ENCODE measurements around the gene ZNHIT1. TPM values are rescaled to one million over a fixed set of nuclear protein-coding genes. Genes with fewer than 3 reads are reported as not detected.

The ZNHIT1 gene
- total RNA-seq, 1 donor from 2014 or later: 115 TPM

- Histone ChIP-seq H4K20me1 (ENCODE audit: insufficient read depth, low read length) (peaks cover 54% of the 10 kb centered on the region), H3K27ac (ENCODE audit: low read depth, low read length) (no peak within 1 kb of the TSS), H3K4me3 (ENCODE audit: insufficient read depth, low read depth, low read length) (no peak within 1 kb of the TSS), H3K27me3 (ENCODE audit: insufficient read depth, low read length) (no peaks in the 10 kb centered on the region), H3K4me1 (ENCODE audit: insufficient read depth, low read length) (no peaks in the 10 kb centered on the region), H3K9me3 (ENCODE audit: insufficient read depth, low read depth, low read length) (no peaks in the 10 kb centered on the region), H3K9ac (ENCODE audit: low read length) (peak within 1 kb of the TSS; percentile 10), H3K36me3 (ENCODE audit: insufficient read depth, low read length) (no peaks in the 10 kb centered on the region), H3K79me2 (ENCODE audit: insufficient read depth, low read length) (peaks cover 15% of the 10 kb centered on the region), H2AFZ (ENCODE audit: low read depth, low read length) (no peak within 1 kb of the TSS), H3K4me2 (ENCODE audit: low read length) (peak within 1 kb of the TSS; percentile 19)
- H3K4me3 Mint-ChIP-seq (ENCODE audit: unreplicated experiment): peak within 1 kb of the TSS; percentile 3
- DNase-seq (ENCODE audit: low read depth): no peak
- H3K4me1 Mint-ChIP-seq (ENCODE audit: low read depth, unreplicated experiment): peaks cover 3% of the 10 kb centered on the region
- FAIRE-seq: no peak
- TF ChIP-seq, protein P1, sequence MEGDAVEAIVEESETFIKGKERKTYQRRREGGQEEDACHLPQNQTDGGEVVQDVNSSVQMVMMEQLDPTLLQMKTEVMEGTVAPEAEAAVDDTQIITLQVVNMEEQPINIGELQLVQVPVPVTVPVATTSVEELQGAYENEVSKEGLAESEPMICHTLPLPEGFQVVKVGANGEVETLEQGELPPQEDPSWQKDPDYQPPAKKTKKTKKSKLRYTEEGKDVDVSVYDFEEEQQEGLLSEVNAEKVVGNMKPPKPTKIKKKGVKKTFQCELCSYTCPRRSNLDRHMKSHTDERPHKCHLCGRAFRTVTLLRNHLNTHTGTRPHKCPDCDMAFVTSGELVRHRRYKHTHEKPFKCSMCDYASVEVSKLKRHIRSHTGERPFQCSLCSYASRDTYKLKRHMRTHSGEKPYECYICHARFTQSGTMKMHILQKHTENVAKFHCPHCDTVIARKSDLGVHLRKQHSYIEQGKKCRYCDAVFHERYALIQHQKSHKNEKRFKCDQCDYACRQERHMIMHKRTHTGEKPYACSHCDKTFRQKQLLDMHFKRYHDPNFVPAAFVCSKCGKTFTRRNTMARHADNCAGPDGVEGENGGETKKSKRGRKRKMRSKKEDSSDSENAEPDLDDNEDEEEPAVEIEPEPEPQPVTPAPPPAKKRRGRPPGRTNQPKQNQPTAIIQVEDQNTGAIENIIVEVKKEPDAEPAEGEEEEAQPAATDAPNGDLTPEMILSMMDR (IDR thresholded peaks at IDR 0.05; ENCODE audit: insufficient read depth, low read depth, low read length): no peak
- no peak for TF ChIP-seq EZH2 (IDR thresholded peaks at IDR 0.05; ENCODE audit: insufficient read depth, low read length)
- peaks cover 8% of the 10 kb centered on the region for H3K36me3 Mint-ChIP-seq (ENCODE audit: low read depth, unreplicated experiment)
- peak within 1 kb of the TSS; percentile 31 for H3K27ac Mint-ChIP-seq (ENCODE audit: unreplicated experiment)
- H3K27me3 Mint-ChIP-seq (ENCODE audit: low read depth, unreplicated experiment): no peaks in the 10 kb centered on the region
- no peaks in the 10 kb centered on the region for H3K9me3 Mint-ChIP-seq (ENCODE audit: unreplicated experiment)
Observed at GRCh38 chr7:101237206-101238067, 19.5 kb downstream of the ZNHIT1 start, which contains the start of gene CLDN15. TSS of gene CLDN15 (minus strand) at chr7:101237802. CDS start at chr7:101237581, 221 bp downstream.

- no peaks in the 10 kb centered on the region for H3K27me3 ChIP-seq (ENCODE audit: insufficient read depth, low read length)
- H3K9ac ChIP-seq (ENCODE audit: low read length): peak overlapping the region; percentile 10
- peaks cover 5% of the 10 kb centered on the region for H3K4me1 Mint-ChIP-seq (ENCODE audit: low read depth, unreplicated experiment)
- no peak overlapping the region for H2AFZ ChIP-seq (ENCODE audit: low read depth, low read length)
- TF ChIP-seq, protein P1 (IDR thresholded peaks at IDR 0.05; ENCODE audit: insufficient read depth, low read depth, low read length): no peak
- TF ChIP-seq EZH2 (IDR thresholded peaks at IDR 0.05; ENCODE audit: insufficient read depth, low read length): no peak
- H3K79me2 ChIP-seq (ENCODE audit: insufficient read depth, low read length): peaks cover 24% of the 10 kb centered on the region
- H3K4me3 ChIP-seq (ENCODE audit: insufficient read depth, low read depth, low read length): no peak overlapping the region
- H3K27ac ChIP-seq (ENCODE audit: low read depth, low read length): no peak overlapping the region
- H3K4me2 ChIP-seq (ENCODE audit: low read length): peak overlapping the region; percentile 19
- peaks cover 2% of the 10 kb centered on the region for H3K4me1 ChIP-seq (ENCODE audit: insufficient read depth, low read length)
- H4K20me1 ChIP-seq (ENCODE audit: insufficient read depth, low read length): peaks cover 57% of the 10 kb centered on the region
- no peak for DNase-seq (ENCODE audit: low read depth)
- H3K36me3 Mint-ChIP-seq (ENCODE audit: low read depth, unreplicated experiment): peaks cover 6% of the 10 kb centered on the region
- H3K27me3 Mint-ChIP-seq (ENCODE audit: low read depth, unreplicated experiment): no peaks in the 10 kb centered on the region
- H3K9me3 Mint-ChIP-seq (ENCODE audit: unreplicated experiment): no peaks in the 10 kb centered on the region
- H3K9me3 ChIP-seq (ENCODE audit: insufficient read depth, low read depth, low read length): no peaks in the 10 kb centered on the region
- peak overlapping the region; percentile 31 for H3K27ac Mint-ChIP-seq (ENCODE audit: unreplicated experiment)
- H3K4me3 Mint-ChIP-seq (ENCODE audit: unreplicated experiment): peak overlapping the region; percentile 3
- FAIRE-seq: no peak
- peaks cover 2% of the 10 kb centered on the region for H3K36me3 ChIP-seq (ENCODE audit: insufficient read depth, low read length)
Observed at GRCh38 chr7:101238226-101239182, 20.5 kb downstream of the ZNHIT1 start.
